OCI-LY7 (cell line): ENCODE data around the gene INTS11.

ENCODE experiments used
- EZH2phosphoT487 ChIP-seq: fragments of 200-600 bp; sonication (generic); IDR thresholded peaks from 2 replicates; pipeline ENCODE4 v1.6.1; 2018; ENCODE audit warnings: low read depth, borderline replicate concordance, mild to moderate bottlenecking, mixed run types, antibody characterized with exemption, low read length, moderate library complexity, mixed read lengths
- TF ChIP-seq, protein P1 (sequence below): fragments of 200-600 bp; sonication (generic); conservative IDR thresholded peaks from 2 replicates; pipeline ENCODE4 v1.5.1; 2014; ENCODE audit warnings: mild to moderate bottlenecking, antibody characterized with exemption, low read length, moderate library complexity, mixed read lengths

DNA sequence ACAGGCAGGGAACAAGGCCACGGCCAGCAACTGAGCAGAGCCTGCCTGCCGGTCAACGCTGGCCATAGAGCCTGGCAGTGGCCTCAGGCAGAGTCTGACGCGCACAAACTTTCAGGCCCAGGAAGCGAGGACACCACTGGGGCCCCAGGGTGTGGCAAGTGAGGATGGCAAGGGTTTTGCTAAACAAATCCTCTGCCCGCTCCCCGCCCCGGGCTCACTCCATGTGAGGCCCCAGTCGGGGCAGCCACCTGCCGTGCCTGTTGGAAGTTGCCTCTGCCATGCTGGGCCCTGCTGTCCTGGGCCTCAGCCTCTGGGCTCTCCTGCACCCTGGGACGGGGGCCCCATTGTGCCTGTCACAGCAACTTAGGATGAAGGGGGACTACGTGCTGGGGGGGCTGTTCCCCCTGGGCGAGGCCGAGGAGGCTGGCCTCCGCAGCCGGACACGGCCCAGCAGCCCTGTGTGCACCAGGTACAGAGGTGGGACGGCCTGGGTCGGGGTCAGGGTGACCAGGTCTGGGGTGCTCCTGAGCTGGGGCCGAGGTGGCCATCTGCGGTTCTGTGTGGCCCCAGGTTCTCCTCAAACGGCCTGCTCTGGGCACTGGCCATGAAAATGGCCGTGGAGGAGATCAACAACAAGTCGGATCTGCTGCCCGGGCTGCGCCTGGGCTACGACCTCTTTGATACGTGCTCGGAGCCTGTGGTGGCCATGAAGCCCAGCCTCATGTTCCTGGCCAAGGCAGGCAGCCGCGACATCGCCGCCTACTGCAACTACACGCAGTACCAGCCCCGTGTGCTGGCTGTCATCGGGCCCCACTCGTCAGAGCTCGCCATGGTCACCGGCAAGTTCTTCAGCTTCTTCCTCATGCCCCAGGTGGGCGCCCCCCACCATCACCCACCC lies 6.9 kb upstream of the INTS11 start, which contains the start of gene TAS1R3:
- TF ChIP-seq, protein P1, sequence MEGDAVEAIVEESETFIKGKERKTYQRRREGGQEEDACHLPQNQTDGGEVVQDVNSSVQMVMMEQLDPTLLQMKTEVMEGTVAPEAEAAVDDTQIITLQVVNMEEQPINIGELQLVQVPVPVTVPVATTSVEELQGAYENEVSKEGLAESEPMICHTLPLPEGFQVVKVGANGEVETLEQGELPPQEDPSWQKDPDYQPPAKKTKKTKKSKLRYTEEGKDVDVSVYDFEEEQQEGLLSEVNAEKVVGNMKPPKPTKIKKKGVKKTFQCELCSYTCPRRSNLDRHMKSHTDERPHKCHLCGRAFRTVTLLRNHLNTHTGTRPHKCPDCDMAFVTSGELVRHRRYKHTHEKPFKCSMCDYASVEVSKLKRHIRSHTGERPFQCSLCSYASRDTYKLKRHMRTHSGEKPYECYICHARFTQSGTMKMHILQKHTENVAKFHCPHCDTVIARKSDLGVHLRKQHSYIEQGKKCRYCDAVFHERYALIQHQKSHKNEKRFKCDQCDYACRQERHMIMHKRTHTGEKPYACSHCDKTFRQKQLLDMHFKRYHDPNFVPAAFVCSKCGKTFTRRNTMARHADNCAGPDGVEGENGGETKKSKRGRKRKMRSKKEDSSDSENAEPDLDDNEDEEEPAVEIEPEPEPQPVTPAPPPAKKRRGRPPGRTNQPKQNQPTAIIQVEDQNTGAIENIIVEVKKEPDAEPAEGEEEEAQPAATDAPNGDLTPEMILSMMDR: no peak
- no peak for TF ChIP-seq EZH2phosphoT487
